ENCODE results near the gene TIMP2. TPM values are rescaled to one million over a fixed set of nuclear protein-coding genes. Genes with fewer than 3 reads are reported as not detected.
"Not testable (repeated sequence)": the region's sequence is repeated elsewhere in the genome, so short reads cannot be mapped to it uniquely, and the experiment has no call there.

TIMP2 gene
- total RNA-seq, 1 experiment from 2014 or later: 147 TPM

DNA sequence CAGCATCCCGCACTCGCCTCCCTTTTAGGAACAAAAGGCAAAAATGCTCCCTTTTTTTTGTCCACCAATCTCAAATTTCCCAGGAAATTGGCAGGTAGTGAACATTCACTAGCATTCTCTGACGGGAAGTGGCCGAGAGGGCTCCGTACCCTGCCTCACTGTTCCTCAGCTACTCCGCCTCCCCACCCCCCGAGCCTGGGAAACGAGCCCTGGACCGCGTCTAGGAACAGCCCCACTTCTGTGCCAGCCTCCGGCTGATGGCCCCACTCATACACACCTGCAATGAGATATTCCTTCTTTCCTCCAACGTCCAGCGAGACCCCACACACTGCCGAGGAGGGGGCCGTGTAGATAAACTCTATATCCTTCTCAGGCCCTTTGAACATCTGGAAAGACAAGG, 54.6 kb downstream of the TIMP2 start:
- DNase-seq (ENCODE audit: low read depth): no peak

DNA sequence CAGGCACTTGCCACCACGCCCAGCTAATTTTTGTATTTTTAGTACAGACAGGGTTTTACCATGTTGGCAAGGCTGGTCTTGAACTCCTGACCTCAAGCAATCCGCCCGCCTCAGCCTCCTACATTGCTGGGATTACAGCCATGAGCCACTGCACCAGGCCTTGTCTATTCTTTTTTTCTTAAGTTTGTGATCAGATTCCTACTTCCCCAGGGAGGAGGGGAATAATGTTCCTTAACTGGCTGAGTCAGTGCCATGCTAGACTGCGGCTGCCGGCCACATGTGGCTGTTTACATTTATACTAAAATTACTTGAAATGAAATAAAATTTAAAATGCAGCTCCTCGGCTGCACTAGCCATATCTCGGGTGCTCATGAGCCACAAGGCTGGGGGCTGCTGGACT, 56.8 kb downstream of the TIMP2 start:
- peak; percentile 78 for DNase-seq (ENCODE audit: low read depth)

DNA sequence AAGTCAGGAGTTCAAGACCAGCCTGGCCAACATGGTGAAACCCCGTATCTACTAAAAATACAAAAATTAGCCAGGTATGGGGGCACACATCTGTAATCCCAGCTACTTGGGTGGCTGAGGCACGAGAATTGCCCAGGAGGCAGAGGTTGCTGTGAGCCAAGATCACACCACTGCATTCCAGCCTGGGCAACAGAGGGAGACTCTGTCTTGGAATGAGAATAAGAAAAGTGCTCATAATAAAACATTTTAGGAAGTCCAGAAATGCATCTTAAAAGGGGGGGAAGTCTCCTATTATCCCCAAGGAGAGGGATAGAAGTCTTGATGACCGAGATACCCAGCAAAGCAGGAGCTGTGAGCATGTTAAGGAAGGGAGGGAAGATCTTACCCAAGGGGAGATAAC, 58.1 kb downstream of the TIMP2 start:
- not testable (repeated sequence) for DNase-seq (ENCODE audit: low read depth)

DNA sequence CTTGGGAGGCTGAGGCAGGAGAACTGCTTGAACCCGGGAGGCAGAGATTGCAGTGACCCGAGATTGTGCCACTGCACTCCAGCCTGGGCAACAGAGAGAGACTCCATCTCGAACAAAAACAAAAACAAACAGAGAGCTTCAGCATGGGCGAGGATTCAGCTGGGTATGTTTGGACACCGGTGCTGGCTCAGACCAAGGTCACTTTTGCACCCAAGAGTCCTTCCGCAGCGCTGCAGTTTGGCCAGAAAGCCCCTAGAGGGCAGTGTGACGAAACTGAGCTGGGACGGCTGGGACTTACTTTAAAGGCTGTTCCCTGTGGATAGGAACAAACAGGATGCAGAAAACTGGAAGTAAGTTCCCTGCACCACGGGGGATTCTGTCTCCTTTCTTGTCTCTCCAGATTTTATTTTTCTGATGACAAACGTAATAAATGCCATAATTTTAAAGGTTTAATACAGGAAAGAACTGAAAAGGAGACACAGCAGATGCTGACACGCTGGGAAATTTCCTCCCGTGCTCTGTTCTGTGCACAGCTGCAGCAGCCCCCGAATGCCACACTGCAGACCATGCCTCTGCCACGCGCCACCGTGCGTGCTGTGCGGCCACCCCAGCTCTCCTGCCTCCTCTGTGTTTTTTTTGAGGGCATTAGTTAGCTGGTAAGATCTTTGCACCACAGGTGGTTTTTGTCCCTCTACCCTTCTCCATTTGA, 59.4 kb downstream of the TIMP2 start:
- peak; percentile 73 for DNase-seq (ENCODE audit: low read depth)

DNA sequence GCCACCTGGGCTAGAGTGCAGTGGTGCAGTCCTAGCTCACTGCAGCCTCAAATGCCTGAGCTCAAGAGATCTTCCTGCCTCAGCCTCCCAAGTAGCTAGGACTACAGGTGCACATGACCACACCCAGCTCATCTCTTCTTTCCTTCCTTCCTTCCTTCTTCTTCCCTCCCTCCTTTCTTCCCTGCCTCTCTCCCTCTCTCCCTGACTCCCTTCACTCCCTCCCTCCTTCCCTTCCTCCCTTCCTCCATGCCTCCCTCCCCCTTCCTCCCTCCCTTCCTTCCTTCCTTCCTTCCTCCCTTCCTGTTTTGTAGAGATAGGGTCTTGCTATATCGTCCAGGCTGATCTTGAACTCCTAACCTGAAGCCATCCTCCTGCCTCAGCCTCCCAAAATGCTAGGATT, 61.1 kb downstream of the TIMP2 start:
- no peak for DNase-seq (ENCODE audit: low read depth)

DNA sequence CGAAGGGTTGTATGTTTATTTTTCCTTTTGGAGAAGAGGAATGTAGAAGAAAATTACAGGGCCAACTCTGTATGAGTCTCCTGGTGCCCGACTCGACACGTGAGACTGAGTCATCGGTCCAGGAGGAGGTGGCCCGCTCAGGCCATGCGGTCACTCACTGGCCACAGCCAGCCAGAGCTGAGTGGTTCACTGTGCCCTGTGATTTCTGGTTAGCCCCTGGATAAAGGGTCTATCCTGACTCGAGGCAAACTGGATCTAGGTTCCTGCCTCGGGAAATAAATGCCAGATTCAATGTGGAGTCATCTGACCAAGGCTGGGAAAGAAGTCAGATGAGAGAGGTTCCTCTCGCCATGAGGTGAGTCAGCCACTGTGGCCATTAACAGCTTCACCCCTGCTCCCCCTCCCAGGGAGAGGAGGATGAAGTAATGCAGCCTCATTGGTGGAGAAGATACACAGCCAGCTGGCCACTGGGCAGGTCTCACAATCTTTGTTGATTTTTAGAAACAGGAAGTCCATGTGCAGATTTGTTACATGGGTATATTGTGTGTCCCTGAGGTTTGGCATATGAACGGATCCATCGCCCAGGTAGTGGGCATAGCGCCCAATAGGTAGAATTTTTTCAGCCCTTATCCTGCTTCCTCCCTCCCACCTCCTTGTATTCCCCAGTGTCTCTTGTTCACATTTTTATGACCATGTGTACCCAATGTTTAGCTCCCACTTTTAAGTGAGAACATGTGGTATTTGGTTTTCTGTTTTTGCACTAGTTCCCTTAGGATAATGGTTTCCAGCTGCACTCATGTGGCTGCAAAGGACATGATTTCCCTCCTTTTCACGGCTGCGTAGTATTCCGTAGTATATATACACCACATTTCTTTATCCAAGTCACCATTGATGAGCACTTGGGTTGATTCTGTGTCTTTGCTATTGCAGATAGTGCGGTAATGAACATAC, 62.8 kb downstream of the TIMP2 start:
- peak; percentile 98 for DNase-seq (ENCODE audit: low read depth)

DNA sequence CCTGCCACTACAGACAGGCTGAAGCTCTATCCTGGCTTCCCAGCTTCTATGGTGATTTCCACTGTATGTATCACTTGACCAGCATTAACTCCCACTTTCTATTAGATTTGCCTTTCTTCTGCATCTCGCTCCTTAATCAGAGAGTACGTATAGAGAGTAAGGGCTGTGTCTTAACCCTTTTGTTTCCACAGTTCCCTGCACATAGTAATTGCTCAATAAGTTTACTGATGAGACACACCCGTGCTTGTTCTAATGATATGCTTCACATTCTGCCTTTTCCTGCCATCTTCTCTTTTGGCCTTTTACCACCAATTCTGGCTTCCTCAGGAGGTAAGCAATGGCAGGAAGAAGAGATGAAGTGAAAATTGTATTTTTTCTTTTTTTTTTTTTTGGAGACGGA, 64.0 kb downstream of the TIMP2 start:
- no peak for DNase-seq (ENCODE audit: low read depth)

DNA sequence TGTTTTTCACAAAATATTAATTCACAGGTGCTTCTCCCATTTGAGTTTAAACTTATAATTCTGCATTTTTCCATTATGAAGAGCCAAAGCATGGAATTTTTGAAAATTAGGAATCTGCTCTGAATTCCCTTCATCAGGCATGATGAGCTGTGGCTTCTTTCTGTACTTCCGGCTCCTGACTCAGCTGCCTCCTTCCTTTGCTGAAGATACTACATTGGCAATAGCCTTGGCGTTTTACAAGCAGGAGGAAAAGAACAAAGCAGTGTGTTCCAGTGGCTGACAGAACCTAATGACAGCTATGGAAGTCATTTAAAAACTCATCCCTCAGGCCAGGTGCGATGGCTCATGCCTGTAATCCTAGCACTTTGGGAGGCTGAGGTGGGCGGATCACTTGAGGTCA, 66.1 kb downstream of the TIMP2 start:
- DNase-seq (ENCODE audit: low read depth): no peak

DNA sequence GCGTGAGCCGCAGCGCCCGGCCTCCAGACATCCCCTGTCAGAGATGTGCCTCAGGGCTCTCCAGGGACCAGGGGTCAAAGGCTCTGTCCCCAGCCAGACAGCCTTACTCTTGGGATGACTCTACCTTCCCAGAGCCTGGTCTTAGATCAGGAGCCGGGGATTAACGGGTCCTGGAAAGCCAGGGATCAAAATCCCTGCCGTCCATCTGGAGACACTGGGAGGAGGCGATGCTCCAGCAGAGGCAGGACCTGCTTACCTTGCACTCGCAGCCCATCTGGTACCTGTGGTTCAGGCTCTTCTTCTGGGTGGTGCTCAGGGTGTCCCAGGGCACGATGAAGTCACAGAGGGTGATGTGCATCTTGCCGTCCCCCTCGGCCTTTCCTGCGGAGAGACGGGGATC, 67.9 kb downstream of the TIMP2 start:
- DNase-seq (ENCODE audit: low read depth): no peak

DNA sequence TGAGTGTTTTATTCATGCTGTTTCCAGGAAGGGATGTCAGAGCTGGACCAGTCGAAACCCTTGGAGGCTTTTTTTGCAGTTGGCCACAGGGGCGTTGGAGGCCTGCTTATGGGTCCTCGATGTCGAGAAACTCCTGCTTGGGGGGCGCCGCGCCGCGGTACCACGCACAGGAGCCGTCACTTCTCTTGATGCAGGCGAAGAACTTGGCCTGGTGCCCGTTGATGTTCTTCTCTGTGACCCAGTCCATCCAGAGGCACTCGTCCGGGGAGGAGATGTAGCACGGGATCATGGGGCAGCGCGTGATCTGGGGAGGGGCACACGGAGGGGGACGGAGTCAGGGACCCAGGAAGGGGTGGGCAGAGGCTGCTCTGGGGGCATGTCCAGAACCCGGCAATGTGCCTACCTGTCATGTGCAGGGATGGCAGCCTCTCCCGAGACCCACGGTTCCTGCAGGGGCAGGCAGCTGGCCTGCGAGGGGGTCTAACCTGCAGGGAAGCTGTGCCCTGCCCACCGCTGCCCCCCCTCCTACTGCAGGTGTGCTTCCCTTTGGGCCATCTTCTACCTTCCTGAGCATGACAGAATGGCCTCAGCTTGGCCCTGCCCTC, 69.5 kb downstream of the TIMP2 start:
- no peak for DNase-seq (ENCODE audit: low read depth)

DNA sequence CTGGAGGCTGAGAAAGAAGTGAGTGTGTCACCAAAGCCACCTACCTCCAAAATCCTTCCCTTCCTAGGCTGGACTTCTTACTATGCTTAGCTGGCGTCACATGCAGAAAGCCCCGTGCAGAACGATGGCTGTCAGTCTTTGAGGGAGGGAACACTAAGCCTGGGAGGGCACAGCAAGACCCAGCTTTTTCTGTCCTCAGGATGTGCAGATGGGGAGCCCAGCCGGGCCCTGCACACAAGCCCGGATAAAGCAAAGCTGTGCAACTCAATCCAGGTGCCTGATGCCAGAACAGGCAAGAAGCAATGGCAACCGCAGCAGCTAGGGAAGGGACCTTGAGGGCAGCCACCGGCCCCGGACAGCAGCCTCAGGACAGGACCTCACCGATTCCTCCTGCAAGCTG, 70.7 kb downstream of the TIMP2 start:
- no peak for DNase-seq (ENCODE audit: low read depth)

DNA sequence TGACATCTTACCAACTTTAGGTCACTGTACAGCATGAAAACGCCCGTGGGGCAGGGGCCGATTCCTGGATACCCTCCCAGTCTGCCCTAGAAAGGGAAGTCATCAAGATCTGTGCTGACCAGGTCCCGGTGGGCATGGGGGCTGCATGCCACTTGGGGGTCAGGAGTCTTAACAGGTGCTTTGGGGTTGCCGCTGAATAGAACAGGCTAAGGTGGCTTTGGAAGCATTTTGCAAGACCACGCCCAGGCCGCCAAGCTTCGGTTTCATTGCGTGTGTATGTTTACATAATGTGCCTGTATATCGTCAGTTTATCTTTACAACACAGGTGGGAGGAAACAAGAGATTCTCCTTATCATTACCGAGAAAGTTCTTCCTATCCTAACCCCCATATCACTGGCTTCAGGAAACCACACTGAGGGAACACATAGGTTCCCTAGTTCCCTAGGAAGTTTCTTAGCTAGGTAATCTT, 71.2 kb downstream of the TIMP2 start:
- no peak for DNase-seq (ENCODE audit: low read depth)

DNA sequence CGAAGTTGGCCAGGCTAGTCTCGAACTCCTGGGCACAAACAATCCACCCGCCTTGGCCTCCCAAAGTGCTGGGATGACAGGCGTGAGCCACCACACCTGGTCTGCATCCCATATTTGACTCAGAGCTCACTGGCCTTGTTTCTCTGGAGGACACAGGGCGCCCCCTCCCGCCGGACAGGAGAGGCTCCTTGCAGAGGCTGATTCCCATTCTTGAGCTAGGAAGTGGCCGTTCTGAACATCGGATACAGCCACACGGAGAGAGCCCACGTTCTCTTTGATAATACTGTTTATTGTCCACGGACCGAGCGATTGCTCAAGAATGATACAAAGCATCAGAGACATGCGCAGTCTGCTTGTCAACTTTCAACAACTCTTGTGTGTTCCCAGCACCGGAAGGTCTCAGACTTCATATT, 72.5 kb downstream of the TIMP2 start:
- DNase-seq (ENCODE audit: low read depth): no peak

DNA sequence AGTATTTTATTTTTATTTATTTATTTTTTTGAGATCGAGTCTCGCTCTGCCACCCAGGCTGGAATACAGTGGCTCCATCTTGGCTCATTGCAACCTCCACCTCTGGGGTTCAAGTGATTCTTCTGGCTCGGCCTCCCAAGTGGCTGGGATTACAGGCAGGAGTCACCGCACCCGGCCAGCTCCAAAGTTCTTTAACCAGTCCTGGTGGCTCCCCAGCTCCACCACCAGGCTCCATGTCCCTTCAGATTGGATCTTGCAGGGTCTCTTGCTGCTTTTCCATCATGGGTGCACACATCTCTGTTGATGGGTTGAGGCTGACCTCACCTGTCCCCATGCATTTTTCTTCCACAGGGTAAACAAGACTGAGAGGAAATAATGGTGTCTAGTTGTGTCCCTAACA, 76.2 kb downstream of the TIMP2 start:
- no peak for DNase-seq (ENCODE audit: low read depth)

DNA sequence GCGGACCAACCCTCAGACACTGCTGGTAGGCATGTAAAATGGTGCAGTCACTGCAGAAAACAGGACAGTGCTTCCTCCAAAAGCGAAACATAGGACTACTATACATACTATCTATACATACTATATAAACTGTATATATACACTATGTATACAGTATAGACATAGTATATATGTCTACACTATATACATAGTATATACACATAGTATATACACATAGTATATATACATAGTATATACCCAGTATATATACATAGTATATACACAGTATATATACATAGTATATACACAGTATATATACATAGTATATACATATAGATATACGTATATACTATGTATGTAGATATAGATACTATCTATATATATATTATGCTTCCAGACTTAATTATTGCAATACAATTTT, 78.1 kb downstream of the TIMP2 start:
- no peak for DNase-seq (ENCODE audit: low read depth)

DNA sequence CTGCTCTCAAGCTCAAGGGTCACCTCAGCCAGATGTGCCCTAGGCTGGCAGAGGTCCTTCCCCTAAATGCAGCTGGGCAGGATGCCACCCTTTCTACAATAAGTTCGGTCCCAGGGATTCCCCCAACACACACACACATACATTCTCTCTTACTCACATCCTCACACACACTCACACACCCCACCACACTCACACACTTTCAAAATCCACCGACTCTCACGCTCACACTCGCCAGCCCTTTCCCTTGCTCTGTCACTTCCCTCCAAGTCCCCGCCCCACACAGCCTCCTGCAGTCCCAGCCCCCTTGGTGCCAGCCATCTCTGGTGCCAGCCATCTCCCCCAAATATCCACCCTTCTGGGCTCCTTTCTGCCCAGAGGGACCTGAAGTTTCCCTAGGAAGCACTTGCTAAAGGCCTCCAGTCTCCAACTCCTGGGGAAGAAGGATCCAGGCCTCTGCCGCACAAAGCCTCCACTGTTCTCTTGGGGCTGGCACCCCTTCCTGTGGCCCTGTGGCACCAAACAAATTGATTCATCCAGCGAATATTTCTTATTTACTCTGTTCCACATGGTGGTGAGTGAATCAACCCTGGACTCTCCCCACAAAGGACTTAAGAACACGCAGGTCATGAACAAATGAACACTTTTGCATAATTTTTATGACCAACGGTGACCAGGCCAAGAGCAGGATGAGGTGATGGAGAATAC, 80.7 kb downstream of the TIMP2 start:
- peak; percentile 67 for DNase-seq (ENCODE audit: low read depth)

DNA sequence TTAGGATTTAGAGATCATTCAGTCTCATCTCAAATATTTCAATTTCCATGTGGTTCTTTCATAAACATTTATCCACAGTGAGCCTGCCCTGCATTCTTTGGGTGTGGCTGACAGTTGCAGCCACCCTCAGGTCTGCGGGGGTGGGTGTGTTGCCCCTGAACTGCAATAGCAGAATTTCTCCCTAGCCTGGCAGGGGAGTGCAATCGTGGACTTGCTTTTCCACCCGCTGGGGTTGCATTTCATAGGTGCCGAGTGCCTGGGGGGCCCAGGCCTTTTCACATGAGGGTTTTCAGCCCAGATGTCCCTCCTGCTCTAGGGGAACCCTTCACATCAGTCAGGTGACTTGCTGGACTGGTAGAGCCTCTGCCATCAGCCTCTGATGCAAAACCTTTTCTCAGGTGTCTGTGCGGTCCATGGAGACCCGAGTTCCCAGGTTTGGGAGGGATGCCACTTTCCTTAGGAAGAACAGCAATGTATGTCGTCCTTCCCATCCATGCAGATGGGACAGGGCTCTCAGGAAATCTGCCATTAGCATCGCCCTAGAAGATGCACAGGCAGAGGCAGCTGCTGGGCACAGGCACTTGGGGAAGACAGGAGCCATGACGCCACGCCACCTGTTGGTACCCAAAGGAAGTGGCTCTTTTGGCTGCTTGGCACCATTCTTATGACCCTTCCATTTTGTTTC, 82.2 kb downstream of the TIMP2 start:
- peak; percentile 56 for DNase-seq (ENCODE audit: low read depth)

DNA sequence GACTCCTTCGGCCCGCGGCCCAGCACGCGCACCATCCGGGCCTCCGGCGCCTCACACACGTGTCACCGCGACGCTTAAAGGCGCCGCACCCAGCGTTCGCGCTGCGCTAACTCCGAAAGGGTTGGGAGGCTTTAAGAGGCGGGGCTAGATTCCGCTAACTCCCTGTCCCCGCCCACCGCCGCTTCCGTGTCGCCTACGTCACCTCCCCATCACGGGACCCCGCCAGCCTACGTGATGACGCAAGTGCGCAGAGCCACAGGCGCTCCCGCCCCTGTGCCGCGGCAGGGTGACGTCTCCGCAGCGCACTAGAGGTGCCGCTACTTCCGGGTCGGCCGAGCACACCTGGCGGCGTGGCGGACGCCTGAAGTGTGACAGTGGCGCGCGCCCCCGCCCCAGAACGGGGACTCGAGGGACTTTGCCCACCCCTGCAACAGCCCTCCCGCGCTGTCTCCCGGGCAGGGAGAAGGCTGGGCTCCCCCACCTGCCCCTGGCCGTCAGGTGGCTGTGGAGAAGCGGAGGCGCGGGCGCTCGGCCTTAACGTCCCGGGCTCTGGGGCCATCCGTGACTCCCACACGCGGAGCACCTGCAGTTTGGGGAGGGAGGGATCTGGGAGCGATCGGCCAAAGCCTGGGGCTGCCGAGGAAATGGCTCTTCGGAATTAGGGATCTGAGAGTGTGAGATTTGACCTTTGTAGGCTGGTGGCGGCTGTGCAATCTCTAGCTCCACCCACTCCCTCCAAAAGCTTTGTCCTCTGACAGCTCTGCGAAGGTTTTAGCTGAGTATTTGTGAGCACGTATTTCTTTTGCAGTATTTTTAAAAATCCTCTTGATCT, 84.2 kb downstream of the TIMP2 start, which contains the start of gene USP36:
USP36 (minus strand) TSS at position 35 of the 832 bp plus-strand sequence. CDS start 4,451 bp downstream, outside the sequence.
- peak; percentile 96 for DNase-seq (ENCODE audit: low read depth)

DNA sequence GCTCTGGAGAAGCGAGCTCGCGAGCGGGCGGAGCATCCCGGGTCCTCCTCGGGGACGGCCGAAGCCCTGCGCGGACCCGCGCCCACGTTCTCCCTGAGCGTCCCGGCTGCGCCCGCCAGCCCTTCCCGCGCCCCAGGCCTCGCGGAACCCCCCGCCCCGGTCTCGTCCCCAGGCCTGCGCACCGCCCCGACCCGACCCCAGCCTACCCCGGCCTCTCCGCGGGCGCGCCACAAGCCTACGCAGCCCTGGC, 84.7 kb downstream of the TIMP2 start:
- DNase-seq (ENCODE audit: low read depth): no peak

DNA sequence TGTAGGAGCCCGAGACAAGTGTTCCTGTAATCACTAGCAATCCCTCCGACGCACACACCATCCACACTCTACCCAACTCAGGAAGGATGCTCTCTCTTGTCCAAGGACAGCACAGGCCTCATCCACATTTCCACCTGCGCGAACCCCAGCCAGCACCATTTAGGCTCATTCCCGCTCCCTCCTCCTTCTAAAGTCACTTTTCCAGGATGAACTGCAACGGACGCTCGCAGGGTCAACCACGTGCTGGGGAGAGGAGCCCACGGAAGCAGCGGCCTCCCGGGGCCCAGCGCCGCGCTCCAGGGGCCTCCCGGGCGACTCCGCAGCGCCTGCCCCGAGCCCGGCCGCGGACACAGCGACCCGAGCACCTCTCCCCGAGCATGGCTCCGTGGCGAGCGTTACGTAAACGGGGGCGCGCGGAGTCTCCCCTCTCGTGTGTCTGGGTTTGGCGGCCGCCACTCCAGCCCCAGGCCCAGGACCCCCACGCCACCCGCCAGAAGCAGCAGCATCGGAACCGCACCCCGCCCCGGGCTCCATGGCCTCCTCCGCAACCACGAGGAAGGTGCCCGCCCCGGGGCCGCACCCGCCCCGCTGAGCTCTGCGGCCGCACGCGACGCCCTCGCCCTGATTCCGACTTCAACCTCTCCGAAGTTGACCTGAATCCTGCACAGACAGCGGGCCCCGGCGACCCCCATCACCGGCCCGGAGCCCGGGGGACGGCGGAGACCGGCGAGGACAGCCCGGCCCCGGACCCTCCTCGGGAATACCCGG, 85.2 kb downstream of the TIMP2 start:
- DNase-seq (ENCODE audit: low read depth): peak; percentile 36

Measured in RPMI7951 (cell line).